SU-DHL-6 (cell line): Measurements from ENCODE around the gene GIGYF1.

Experiments used
- H2AFZ ChIP-seq: fragments of 200-600 bp; sonication (generic); 2 replicates; pipeline ENCODE4 v1.6.1; 2014; ENCODE audit warnings: low read depth, mild to moderate bottlenecking, moderate library complexity, mixed read lengths, antibody characterized with exemption, low read length; ENCODE audit not compliant: severe bottlenecking
- H3F3A ChIP-seq: fragments of 200-600 bp; shearing (Covaris generic); 2 replicates; pipeline ENCODE4 v1.6.0; 2016; ENCODE audit warnings: antibody characterized with exemption, mild to moderate bottlenecking; ENCODE audit not compliant: insufficient read depth
- H3K27ac ChIP-seq: fragments of 200-600 bp; sonication (generic); 2 replicates; pipeline ENCODE4 v1.5.1; 2016; ENCODE audit warnings: low read depth, mild to moderate bottlenecking, low read length, moderate library complexity, mixed read lengths
- H3K27me3 ChIP-seq: fragments of 200-600 bp; sonication (generic), shearing (Covaris generic); 2 replicates; pipeline ENCODE4 v1.6.0; 2014; ENCODE audit warnings: mild to moderate bottlenecking, low read length
- H3K36me3 ChIP-seq: fragments of 200-600 bp; sonication (generic); 2 replicates; pipeline ENCODE4 v1.6.1; 2014; ENCODE audit warnings: mild to moderate bottlenecking, low read length, mixed read lengths
- H3K4me2 ChIP-seq: fragments of 300-600, 200-600 bp; shearing (Covaris generic), sonication (generic); 2 replicates; pipeline ENCODE4 v1.6.0; 2014; ENCODE audit warnings: low read length, low read depth, mild to moderate bottlenecking; ENCODE audit not compliant: poor library complexity, severe bottlenecking
- H3K4me3 ChIP-seq: fragments of 200-600 bp; sonication (generic); 2 replicates; pipeline ENCODE4 v1.5.1; 2014; ENCODE audit warnings: antibody characterized with exemption, low read length, mild to moderate bottlenecking, mixed read lengths; ENCODE audit not compliant: insufficient read depth, poor library complexity, severe bottlenecking
- H3K79me2 ChIP-seq: fragments of 200-600 bp; sonication (generic); 2 replicates; pipeline ENCODE4 v1.6.1; 2014; ENCODE audit warnings: mild to moderate bottlenecking, low read length, moderate library complexity; ENCODE audit not compliant: insufficient read depth
- H3K9ac ChIP-seq: fragments of 200-600 bp; sonication (generic); 2 replicates; pipeline ENCODE4 v1.7.0; 2014; ENCODE audit warnings: mild to moderate bottlenecking, low read length
- H3K9me2 ChIP-seq: fragments of 200-600 bp; sonication (generic); replicated peaks from 2 replicates; pipeline ENCODE4 v1.6.1; 2014; ENCODE audit warnings: low read length; ENCODE audit not compliant: insufficient read depth
- H3K9me3 ChIP-seq: fragments of 200-600 bp; sonication (generic); 2 replicates; pipeline ENCODE4 v1.6.1; 2014; ENCODE audit warnings: low read length, mixed read lengths; ENCODE audit not compliant: insufficient read depth
- H4K20me1 ChIP-seq: fragments of 200-600 bp; sonication (generic); 2 replicates; pipeline ENCODE4 v1.6.1; 2014; ENCODE audit warnings: low read depth, mild to moderate bottlenecking, antibody characterized with exemption, low read length, moderate library complexity, mixed read lengths
- CTCF ChIP-seq: fragments of 200-600 bp; sonication (generic); IDR thresholded peaks from one replicate; pipeline ENCODE4 v1.5.1; 2017; ENCODE audit warnings: antibody characterized with exemption, mild to moderate bottlenecking, low read length, moderate library complexity; ENCODE audit not compliant: insufficient read depth, poor library complexity, severe bottlenecking
- EZH2phosphoT487 ChIP-seq: fragments of 200-600 bp; sonication (generic), shearing (Covaris generic); conservative IDR thresholded peaks from 2 replicates; pipeline ENCODE4 v1.6.1; 2018; ENCODE audit warnings: mild to moderate bottlenecking, antibody characterized with exemption, low read length, moderate library complexity, mixed read lengths

GIGYF1 gene

GRCh38 chr7:100682991-100683658 is 10.9 kb downstream of the GIGYF1 start:
- TF ChIP-seq CTCF = no peak
- no peak for TF ChIP-seq EZH2phosphoT487
- Histone ChIP-seq H3K27ac (no peak overlapping the region), H3K27me3 (no peaks in the 10 kb centered on the region), H2AFZ (no peak overlapping the region), H3K9ac (no peak overlapping the region), H3K36me3 (no peaks in the 10 kb centered on the region), H3K79me2 (no peaks in the 10 kb centered on the region), H3K9me3 (no peaks in the 10 kb centered on the region), H3K9me2 (no peaks in the 10 kb centered on the region), H3K4me3 (no peak overlapping the region), H4K20me1 (no peaks in the 10 kb centered on the region), H3K4me2 (no peak overlapping the region), H3F3A (peaks cover 20% of the 10 kb centered on the region)

- Histone ChIP-seq H3K4me2 (no peak overlapping the region), H3K36me3 (no peaks in the 10 kb centered on the region), H3F3A (peaks cover 20% of the 10 kb centered on the region), H3K9me2 (no peaks in the 10 kb centered on the region), H3K27ac (no peak overlapping the region), H2AFZ (no peak overlapping the region), H3K4me3 (no peak overlapping the region), H4K20me1 (no peaks in the 10 kb centered on the region), H3K79me2 (no peaks in the 10 kb centered on the region), H3K9me3 (no peaks in the 10 kb centered on the region), H3K9ac (no peak overlapping the region), H3K27me3 (no peaks in the 10 kb centered on the region)
- TF ChIP-seq EZH2phosphoT487 (no peak), CTCF (no peak)
Measured at GRCh38 chr7:100682228-100682741, 11.8 kb downstream of the GIGYF1 start.

DNA sequence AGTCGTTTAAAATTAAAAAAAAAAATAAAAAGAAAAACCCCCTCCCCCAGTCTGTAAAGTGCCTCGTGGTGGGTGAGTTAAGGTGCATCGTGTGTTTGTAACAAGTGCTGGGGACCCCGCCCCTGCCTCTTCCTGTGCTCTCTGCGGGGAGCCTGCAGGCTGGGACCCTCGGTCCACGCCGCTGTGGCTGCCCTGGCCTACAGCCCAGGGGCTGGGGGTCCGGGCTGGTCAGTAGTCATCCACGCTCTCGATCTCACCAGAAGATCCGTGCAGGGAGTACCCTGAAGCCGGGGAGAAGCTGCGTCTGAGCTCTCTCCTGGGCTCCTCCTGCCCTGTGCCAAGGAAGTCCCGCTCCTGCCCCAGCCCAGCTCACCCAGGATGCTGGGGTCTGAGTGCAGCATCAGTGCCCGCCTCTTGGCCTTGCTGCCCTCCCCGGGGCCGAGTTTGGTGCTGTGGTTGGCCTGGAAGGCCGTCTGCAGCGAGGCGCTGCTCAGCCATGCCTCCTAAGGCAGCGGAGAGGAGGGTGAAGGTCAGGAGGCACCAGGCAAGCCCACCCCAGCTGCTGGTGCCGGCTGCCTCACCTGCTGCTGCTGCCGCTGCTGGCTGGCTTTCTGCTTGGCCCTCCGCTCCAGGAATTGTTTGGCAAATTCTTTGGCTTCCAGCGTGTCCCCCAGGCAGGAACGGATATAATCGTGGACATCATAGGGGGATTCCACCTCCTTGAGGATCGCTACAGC is 12.4 kb downstream of the GIGYF1 start:
- peaks cover 21% of the 10 kb centered on the region for H3F3A ChIP-seq
- no peak overlapping the region for H3K4me2 ChIP-seq
- no peaks in the 10 kb centered on the region for H3K9me3 ChIP-seq
- no peak overlapping the region for H3K4me3 ChIP-seq
- no peaks in the 10 kb centered on the region for H3K79me2 ChIP-seq
- H3K36me3 ChIP-seq = no peaks in the 10 kb centered on the region
- no peaks in the 10 kb centered on the region for H3K9me2 ChIP-seq
- H3K27me3 ChIP-seq = no peaks in the 10 kb centered on the region
- no peak overlapping the region for H3K27ac ChIP-seq
- H4K20me1 ChIP-seq = no peaks in the 10 kb centered on the region; the same call in 1 of the 2 replicates
- no peak for TF ChIP-seq EZH2phosphoT487
- no peak overlapping the region for H2AFZ ChIP-seq
- H3K9ac ChIP-seq = no peak overlapping the region
